KMS-11 (cell line): Measurements from ENCODE around the gene ZBTB48.
A peak's percentile ranks its signal among the peaks of the same experiment; 100 is the strongest.

Experiments
- H2AFZ ChIP-seq: fragments of 200-600 bp; sonication (generic); 2 replicates; pipeline ENCODE4 v1.6.1; 2016; ENCODE audit warnings: antibody characterized with exemption, mixed run types, low read depth
- H3K27ac ChIP-seq: fragments of 200-600 bp; sonication (generic); 2 replicates; pipeline ENCODE4 v1.6.1; 2016; ENCODE audit warnings: mild to moderate bottlenecking, mixed run types
- H3K27me3 ChIP-seq: fragments of 200-600 bp; sonication (generic); 2 replicates; pipeline ENCODE4 v1.6.1; 2017; ENCODE audit warnings: mild to moderate bottlenecking, low read depth, mixed run types, moderate library complexity; ENCODE audit not compliant: insufficient read depth
- H3K36me3 ChIP-seq: fragments of 200-600 bp; sonication (generic); 2 replicates; pipeline ENCODE4 v1.6.1; 2017; ENCODE audit warnings: mild to moderate bottlenecking, mixed run types; ENCODE audit not compliant: insufficient read depth
- H3K4me1 ChIP-seq: fragments of 200-600 bp; sonication (generic); 2 replicates; pipeline ENCODE4 v1.6.1; 2016; ENCODE audit warnings: mild to moderate bottlenecking, low read depth, mixed run types; ENCODE audit not compliant: poor library complexity, severe bottlenecking
- H3K4me2 ChIP-seq: fragments of 200-600 bp; sonication (generic); 2 replicates; pipeline ENCODE4 v1.7.0; 2016; ENCODE audit warnings: mild to moderate bottlenecking, mixed run types
- H3K4me3 ChIP-seq: fragments of 200-600 bp; sonication (generic); IDR thresholded peaks from 2 replicates; pipeline ENCODE4 v1.6.1; 2017; ENCODE audit warnings: low read depth, low read length, mixed read lengths; ENCODE audit not compliant: insufficient read depth
- H3K79me2 ChIP-seq: fragments of 200-600 bp; sonication (generic); 2 replicates; pipeline ENCODE4 v1.6.1; 2016; ENCODE audit warnings: low read depth, mixed run types; ENCODE audit not compliant: insufficient read depth
- H3K9ac ChIP-seq: fragments of 200-600 bp; sonication (generic); 2 replicates; pipeline ENCODE4 v1.6.1; 2016; ENCODE audit warnings: mild to moderate bottlenecking, mixed run types
- H4K20me1 ChIP-seq: fragments of 200-600 bp; sonication (generic); 2 replicates; pipeline ENCODE4 v1.6.1; 2016; ENCODE audit warnings: mild to moderate bottlenecking, mixed run types; ENCODE audit not compliant: insufficient read depth
- CTCF ChIP-seq: fragments of 200-600 bp; sonication (generic); conservative IDR thresholded peaks from 2 replicates; pipeline ENCODE4 v1.6.1; 2017; ENCODE audit warnings: low read depth, mild to moderate bottlenecking, antibody characterized with exemption, low read length, moderate library complexity, mixed read lengths

ZBTB48 gene

GRCh38 chr1:6579374-6580118 is at the start of gene ZBTB48:
Gene ZBTB48, plus strand, starts transcription at chr1:6579994. Its CDS starts 616 bp downstream, at chr1:6580610.
- Histone ChIP-seq H2AFZ (peak within 1 kb of the TSS; percentile 96), H3K79me2 (peaks cover 11% of the 10 kb centered on the region), H3K4me1 (peaks cover 39% of the 10 kb centered on the region), H4K20me1 (no peaks in the 10 kb centered on the region), H3K27me3 (no peaks in the 10 kb centered on the region), H3K27ac (peak within 1 kb of the TSS; percentile 53), H3K4me2 (peak within 1 kb of the TSS; percentile 87), H3K4me3 (peak within 1 kb of the TSS; percentile 95), H3K9ac (peak within 1 kb of the TSS; percentile 76), H3K36me3 (no peaks in the 10 kb centered on the region)
- TF ChIP-seq CTCF, result no peak

GRCh38 chr1:6530504-6531160 is 49.2 kb upstream of the ZBTB48 start:
- Histone ChIP-seq H4K20me1 (no peaks in the 10 kb centered on the region), H3K27me3 (no peaks in the 10 kb centered on the region), H2AFZ (no peak overlapping the region), H3K4me3 (no peak overlapping the region), H3K79me2 (no peaks in the 10 kb centered on the region), H3K27ac (no peak overlapping the region), H3K4me2 (no peak overlapping the region), H3K9ac (no peak overlapping the region), H3K36me3 (peaks cover 18% of the 10 kb centered on the region; the same call in 1 of the 2 replicates), H3K4me1 (no peaks in the 10 kb centered on the region)
- no peak for TF ChIP-seq CTCF

- Histone ChIP-seq H3K27me3 (no peaks in the 10 kb centered on the region), H3K4me3 (no peak overlapping the region), H3K4me1 (no peaks in the 10 kb centered on the region), H4K20me1 (no peaks in the 10 kb centered on the region), H2AFZ (no peak overlapping the region), H3K27ac (no peak overlapping the region), H3K79me2 (no peaks in the 10 kb centered on the region), H3K4me2 (no peak overlapping the region), H3K9ac (no peak overlapping the region), H3K36me3 (peaks cover 18% of the 10 kb centered on the region; the same call in 1 of the 2 replicates)
- TF ChIP-seq CTCF, result no peak
Measured at GRCh38 chr1:6531996-6532395, 47.8 kb upstream of the ZBTB48 start.

GRCh38 chr1:6534248-6534822 is 45.5 kb upstream of the ZBTB48 start:
- H3K4me3 ChIP-seq, result no peak overlapping the region
- H3K9ac ChIP-seq, result no peak overlapping the region
- H3K4me1 ChIP-seq, result no peaks in the 10 kb centered on the region
- no peaks in the 10 kb centered on the region for H4K20me1 ChIP-seq
- no peak for TF ChIP-seq CTCF
- no peaks in the 10 kb centered on the region for H3K79me2 ChIP-seq
- H3K27ac ChIP-seq, result no peak overlapping the region
- peaks cover 18% of the 10 kb centered on the region; the same call in 1 of the 2 replicates for H3K36me3 ChIP-seq
- H3K27me3 ChIP-seq, result no peaks in the 10 kb centered on the region
- H3K4me2 ChIP-seq, result no peak overlapping the region
- no peak overlapping the region for H2AFZ ChIP-seq
